Fibroblast of villous mesenchyme (primary cell): Measurements from ENCODE around the gene JMJD8. TPM values are rescaled to one million over a fixed set of nuclear protein-coding genes. Genes with fewer than 3 reads are reported as not detected.
"Not testable (repeated sequence)": the region's sequence is repeated elsewhere in the genome, so short reads cannot be mapped to it uniquely, and the experiment has no call there.

Experiments
- DNase-seq: peaks from one replicate; pipeline ENCODE4 v3.0.0-alpha.2; 2010; ENCODE audit warnings: low read depth
- H3K4me3 ChIP-seq: 2 replicates; pipeline ENCODE4 v1.5.1; 2011; ENCODE audit warnings: low read depth, mild to moderate bottlenecking, low read length
- total RNA-seq: library from RNA; depleted of rRNA; stranded (reverse); fragments of >200 nt; gene quantifications from 2 replicates; pipeline ENCODE4 v1.2.3, GENCODE V29; 2012
- TF ChIP-seq, protein P1 (sequence below): IDR thresholded peaks from 2 replicates; pipeline ENCODE4 v1.5.1; 2012; ENCODE audit warnings: low read depth, mild to moderate bottlenecking, low read length; ENCODE audit not compliant: insufficient read depth

Gene JMJD8
- total RNA-seq, 1 donor = 36.3 TPM

DNA sequence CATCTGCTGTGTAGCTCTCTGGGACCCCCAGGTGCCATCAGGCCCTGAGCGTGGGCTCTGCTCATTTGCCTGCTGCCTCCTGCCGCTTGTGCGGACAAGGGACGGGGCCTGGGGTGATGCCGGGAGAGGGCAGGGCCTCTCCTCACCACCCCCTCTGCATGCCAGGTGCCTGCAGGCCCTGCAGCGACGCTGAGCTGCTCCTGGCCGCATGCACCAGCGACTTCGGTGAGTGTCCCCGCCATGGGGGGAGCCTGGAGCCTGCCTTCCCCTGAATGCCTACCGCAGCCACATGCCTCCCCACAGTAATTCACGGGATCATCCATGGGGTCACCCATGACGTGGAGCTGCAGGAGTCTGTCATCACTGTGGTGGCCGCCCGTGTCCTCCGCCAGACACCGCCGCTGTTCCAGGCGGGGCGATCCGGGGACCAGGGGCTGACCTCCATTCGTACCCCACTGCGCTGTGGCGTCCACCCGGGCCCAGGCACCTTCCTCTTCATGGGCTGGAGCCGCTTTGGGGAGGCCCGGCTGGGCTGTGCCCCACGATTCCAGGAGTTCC lies 32.7 kb upstream of the JMJD8 start:
- no peak overlapping the region for H3K4me3 ChIP-seq
- DNase-seq = no peak
- TF ChIP-seq, protein P1, sequence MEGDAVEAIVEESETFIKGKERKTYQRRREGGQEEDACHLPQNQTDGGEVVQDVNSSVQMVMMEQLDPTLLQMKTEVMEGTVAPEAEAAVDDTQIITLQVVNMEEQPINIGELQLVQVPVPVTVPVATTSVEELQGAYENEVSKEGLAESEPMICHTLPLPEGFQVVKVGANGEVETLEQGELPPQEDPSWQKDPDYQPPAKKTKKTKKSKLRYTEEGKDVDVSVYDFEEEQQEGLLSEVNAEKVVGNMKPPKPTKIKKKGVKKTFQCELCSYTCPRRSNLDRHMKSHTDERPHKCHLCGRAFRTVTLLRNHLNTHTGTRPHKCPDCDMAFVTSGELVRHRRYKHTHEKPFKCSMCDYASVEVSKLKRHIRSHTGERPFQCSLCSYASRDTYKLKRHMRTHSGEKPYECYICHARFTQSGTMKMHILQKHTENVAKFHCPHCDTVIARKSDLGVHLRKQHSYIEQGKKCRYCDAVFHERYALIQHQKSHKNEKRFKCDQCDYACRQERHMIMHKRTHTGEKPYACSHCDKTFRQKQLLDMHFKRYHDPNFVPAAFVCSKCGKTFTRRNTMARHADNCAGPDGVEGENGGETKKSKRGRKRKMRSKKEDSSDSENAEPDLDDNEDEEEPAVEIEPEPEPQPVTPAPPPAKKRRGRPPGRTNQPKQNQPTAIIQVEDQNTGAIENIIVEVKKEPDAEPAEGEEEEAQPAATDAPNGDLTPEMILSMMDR = no peak

DNA sequence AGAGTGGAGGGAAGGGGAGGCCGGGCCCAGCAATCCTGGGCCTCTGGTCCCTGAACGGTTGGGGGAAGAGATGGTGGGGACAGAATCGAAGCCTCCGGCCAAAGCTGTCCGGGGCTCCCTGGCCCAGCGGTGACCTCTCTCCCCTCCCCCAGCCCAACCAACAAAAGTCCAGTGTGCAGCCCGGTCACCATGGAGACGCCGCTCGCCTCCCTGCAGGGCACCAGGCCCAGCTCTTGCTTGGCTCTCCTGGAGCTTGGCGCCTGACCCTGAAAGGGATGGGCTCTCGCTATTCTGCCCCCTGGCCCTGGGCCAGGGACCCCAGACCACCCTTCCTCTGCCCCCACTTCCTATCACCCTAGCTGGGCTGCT lies 32.0 kb upstream of the JMJD8 start:
- TF ChIP-seq, protein P1 = no peak
- H3K4me3 ChIP-seq = peak overlapping the region; percentile 55
- peak; percentile 31 for DNase-seq

- peak; percentile 27 for DNase-seq
These were observed 31.5 kb upstream of the JMJD8 start for GRCh38 chr16:715477-716199.

DNA sequence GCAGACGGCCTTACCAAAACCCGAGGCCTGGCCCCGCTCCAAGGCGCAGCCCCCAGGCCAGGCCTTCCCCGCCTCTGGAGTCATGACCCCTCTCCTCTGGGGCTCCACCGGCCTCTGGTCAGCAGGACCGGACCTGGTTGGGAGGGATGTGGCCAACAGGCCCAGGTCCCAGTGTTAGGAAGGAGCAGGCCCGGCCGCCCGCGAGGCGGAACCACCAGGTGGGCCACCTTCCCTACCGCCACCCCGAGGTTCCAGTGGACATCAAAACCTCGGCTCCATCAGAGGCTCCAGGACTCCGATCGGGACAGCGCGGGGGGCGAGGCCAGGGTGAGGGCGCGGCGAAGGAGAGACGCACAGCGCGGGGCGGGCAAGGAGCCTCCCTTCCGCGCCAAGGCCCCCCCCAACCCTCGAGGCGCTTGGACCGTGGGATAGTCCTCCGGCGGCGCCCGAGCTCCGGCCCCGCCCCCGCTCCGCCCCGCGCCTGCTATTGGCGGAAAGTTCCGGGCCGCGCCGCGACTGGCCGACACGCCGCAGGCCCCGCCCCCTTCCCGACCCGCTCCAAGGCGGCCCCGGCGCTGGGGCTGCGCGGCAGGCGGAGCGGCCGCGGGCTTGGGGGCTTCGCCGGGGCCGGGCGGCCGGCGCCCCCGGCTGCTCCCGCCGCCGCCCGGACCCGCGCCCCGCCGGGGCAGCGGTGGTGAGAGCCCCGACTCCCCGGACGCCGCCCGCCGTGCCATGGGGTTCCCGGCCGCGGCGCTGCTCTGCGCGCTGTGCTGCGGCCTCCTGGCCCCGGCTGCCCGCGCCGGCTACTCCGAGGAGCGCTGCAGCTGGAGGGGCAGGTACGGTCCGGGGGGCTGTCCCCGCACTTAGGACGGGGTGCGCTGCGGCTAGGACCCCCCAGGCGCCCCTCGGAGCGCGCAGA lies 30.7 kb upstream of the JMJD8 start, which contains the start of gene METRN:
TSS of gene METRN (plus strand) at position 561 of the 919 bp plus-strand sequence. CDS start at position 733, 172 bp downstream.
- TF ChIP-seq, protein P1 = no peak
- H3K4me3 ChIP-seq = peak within 1 kb of the TSS; percentile 66
- peak; percentile 87 for DNase-seq

More at GRCh38 chr16:715477-716199, 31.5 kb upstream of the JMJD8 start:
- peak overlapping the region; percentile 66 for H3K4me3 ChIP-seq
- TF ChIP-seq, protein P1 = no peak

DNA sequence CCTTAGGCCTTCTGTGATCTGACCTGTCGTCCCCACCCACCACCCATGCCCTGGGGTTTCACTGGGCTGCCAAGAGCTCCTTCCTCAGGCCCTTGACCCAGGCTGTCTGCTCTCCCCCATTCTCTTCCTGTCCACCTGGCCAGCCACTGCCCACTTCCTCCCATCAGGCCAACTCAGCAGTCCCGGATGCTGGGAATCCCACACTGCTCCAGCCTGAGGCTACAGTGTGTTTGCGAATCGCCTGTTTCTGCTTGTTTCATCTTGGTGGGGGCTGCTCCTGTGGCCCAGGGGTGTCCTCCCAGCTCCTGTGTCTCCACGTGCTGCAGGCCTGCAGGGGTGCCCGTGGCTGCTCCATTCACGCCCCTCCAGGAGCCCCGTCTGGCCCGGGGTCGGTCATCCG lies 29.9 kb upstream of the JMJD8 start:
- TF ChIP-seq, protein P1 = no peak
- no peak overlapping the region for H3K4me3 ChIP-seq
- no peak for DNase-seq

GRCh38 chr16:712740-713250 lies 28.7 kb upstream of the JMJD8 start:
- peak; percentile 94 for DNase-seq
- H3K4me3 ChIP-seq = not testable (repeated sequence)
- TF ChIP-seq, protein P1 = peak; percentile 55
